Measurements from ENCODE around the gene PRR14.
A peak's percentile ranks its signal among the peaks of the same experiment; 100 is the strongest.
"Not testable (repeated sequence)": the region's sequence is repeated elsewhere in the genome, so short reads cannot be mapped to it uniquely, and the experiment has no call there.

PRR14 gene

DNA sequence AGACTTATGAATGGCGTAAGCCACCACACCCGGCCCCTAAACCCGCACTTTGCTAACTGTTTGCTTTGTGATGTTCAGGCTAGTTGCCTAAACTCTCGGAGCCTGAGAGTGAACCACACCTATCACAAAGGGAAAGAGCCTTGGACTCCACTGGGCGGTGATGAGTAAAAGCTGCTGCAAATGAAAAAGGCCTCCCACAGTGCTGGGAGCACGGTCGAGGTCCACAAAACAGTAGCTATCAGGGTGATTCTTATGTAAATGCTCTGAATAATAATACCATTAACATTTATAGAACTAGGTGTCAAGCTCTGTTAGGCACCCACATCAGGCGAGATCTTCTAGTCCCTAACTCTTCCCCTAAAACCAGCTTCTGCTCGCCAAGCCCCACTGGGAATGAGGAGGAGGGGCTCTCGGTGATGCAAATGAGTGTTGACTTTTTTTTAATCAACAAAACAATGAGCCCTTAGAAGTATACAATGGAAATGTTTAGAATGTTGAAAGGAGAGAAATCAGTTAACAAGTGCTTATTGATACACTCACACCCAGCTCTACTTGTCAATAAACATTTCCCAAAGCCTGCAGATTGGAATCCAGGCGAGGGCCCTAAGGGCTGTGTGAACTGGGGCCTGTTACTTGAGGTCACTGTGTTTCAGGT is 27.3 kb downstream of the PRR14 start:
- no peak overlapping the region for H3K4me3 ChIP-seq (ENCODE audit: low read length)
- TF ChIP-seq ZNF274 (IDR thresholded peaks at IDR 0.05; ENCODE audit: low read depth, low read length): no peak

DNA sequence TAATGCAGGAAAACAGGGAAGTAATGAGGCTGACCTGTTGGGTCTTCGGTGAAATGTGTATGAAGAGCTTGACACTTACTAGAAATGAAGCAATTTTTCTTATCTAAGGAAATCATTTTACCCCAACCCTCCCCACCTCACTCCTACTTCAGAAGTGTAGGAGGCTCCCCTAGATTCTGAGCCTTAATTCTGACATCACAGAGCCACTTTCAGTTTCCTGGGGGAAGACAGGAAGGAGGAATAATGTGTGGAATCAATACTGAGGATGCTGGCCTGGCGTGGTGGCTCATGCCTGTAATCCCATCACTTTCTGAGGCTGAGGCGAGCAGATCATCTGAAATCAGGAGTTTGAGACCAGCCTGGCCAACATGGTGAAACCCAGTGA is 27.8 kb downstream of the PRR14 start:
- TF ChIP-seq ZNF274 (IDR thresholded peaks at IDR 0.05; ENCODE audit: low read depth, low read length): no peak

DNA sequence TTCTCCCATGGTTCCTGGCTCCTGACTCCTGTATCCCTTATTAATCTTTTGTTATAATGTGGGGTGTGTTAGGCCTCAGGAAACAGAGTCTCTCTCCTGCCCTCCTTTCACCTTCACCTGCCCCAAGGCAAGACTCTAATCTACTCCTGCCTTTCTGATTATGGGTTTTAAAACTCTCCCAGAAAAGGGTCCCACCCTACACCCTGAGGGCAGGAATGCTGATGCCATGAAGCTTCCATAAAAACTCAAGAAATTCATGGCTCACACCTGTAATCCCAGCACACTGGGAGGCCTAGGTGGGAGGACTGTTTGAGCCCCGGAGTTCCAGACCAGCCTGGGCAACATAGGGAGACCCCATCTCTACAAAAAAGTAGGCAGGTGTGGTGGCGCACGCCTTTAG is 29.6 kb downstream of the PRR14 start:
- no peak for TF ChIP-seq ZNF274 (IDR thresholded peaks at IDR 0.05; ENCODE audit: low read depth, low read length)

More for the DNA sequence above, 27.8 kb downstream of the PRR14 start:
- no peak overlapping the region for H3K4me3 ChIP-seq (ENCODE audit: low read length)

DNA sequence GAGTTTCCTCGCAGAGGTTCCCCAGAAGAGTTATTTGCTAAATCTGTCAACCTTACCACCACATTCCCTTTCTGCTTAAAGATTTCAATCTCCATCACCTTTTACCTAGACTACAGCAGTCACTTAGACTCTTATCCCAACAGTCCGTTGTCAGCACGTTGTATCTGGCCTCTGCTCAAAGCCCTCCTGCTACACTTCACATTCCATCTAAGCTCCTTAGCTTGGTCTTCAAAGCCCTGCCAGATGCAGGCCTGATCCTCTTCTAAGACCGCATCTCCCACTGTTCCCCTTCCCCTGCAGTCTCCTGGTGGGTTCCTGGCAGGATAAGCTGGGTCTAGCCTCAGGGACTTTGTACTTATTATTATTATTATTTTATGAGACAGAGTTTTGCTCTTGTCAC is 37.9 kb downstream of the PRR14 start:
- no peak overlapping the region for H3K4me3 ChIP-seq (ENCODE audit: low read length)
- no peak for TF ChIP-seq ZNF274 (IDR thresholded peaks at IDR 0.05; ENCODE audit: low read depth, low read length)

More for the DNA sequence above, 29.6 kb downstream of the PRR14 start:
- H3K4me3 ChIP-seq (ENCODE audit: low read length): no peak overlapping the region

DNA sequence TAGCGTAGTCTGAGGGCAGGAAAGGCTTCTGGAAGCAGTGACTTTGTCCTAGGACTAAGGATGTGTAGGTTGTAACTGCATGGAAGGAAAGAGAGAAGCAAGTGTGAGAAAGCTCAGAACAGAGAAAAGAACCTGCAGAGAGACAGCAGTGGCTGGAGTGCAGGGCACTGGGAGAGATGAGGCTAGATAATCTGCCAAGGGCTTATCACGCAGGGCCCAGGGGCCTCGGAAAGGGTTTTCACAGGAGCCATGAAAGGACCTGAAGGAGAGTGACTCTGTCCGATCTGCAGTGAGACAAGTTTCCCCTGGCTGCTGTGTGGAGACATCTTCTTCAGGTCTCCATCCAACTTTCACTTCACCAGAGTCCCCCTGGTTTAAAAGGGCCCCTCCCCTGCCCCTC is 41.1 kb downstream of the PRR14 start:
- H3K4me3 ChIP-seq (ENCODE audit: low read length): no peak overlapping the region
- TF ChIP-seq ZNF274 (IDR thresholded peaks at IDR 0.05; ENCODE audit: low read depth, low read length): no peak

DNA sequence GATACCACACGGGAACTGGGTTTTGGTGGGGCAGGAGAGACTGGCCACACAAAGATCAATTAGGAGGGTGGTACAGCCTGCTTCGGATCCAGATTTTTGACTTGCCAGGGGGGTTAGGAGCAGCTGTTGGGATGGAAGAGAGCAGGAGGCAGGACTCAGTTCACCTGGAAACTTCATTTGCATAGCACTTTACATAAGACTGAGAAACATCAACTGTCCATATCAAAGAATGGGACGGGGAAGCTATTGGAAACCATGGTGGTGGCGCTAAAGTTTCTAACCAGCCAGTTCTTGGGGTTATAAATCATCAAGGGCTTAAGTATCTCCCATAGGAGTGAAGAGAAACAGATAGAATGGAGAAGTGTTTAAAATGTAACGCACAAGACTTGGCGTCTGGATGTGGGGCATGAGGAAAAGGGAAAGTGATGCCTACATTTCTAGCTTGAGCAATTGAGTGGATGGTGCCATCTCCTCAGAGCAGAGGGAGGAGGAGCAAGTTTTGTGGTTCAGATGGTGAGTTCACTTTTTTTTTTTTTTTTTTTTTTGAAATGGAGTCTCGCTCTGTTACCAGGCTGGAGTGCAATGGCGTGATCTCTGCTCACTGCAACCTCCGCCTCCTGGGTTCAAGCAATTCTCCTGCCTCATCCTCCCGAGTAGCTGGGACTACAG is 41.8 kb downstream of the PRR14 start:
- no peak for TF ChIP-seq ZNF274 (IDR thresholded peaks at IDR 0.05; ENCODE audit: low read depth, low read length)
- H3K4me3 ChIP-seq (ENCODE audit: low read length): no peak overlapping the region

DNA sequence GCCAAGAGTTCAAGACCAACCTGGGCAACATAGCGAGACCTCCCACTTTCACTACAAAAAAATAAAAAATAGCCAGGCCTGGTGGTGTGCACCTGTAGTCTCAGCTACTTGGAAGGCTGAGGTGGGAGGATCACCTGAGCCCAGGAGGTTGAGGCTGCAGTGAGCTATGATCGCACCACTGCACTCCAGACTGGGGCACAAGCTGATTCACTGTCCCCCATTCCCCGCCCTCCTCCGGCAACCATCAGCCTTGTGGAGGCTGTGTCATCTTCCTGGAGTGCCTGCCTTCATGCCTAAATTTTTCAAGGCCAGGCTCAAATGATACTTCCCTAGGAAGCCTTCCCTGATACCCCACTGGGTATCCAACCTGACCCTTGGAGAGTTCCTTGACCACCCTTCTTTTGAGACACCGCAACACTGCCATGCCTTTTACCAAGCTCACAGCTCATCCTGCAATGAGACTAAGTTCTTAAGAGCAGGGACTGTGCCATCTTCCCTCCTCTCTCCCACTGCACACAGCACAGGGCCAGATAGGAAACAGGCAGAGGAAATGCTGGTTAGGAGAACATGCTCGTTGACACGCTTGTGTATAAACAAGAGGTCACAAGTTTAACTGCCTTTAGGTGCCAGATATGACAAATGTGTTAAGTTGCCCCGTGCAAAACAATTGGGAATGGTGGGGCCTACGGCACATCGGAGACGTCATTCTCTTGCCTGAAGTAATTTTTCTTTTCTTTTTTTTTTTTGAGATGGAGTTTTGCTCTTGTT is 44.4 kb downstream of the PRR14 start:
- H3K4me3 ChIP-seq (ENCODE audit: low read length): no peak overlapping the region
- TF ChIP-seq ZNF274 (IDR thresholded peaks at IDR 0.05; ENCODE audit: low read depth, low read length): no peak

DNA sequence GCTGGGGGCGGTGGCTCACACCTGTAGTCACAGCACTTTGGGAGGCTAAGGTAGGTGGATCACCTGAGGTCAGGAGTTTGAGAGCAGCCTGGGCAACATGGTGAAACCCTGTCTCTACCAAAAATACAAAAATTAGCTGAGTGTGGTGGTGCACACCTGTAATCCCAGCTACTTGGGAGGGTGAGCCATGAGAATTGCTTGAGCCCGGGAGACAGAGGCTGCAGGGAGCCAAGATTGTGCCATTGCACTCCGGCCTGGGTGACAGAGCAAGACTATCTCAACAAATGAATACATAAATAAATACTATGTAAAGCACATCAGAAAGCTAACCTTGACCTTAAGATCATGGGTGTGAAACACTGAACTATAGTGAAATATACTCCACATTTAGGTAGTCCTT is 45.9 kb downstream of the PRR14 start:
- H3K4me3 ChIP-seq (ENCODE audit: low read length): not testable (repeated sequence)

DNA sequence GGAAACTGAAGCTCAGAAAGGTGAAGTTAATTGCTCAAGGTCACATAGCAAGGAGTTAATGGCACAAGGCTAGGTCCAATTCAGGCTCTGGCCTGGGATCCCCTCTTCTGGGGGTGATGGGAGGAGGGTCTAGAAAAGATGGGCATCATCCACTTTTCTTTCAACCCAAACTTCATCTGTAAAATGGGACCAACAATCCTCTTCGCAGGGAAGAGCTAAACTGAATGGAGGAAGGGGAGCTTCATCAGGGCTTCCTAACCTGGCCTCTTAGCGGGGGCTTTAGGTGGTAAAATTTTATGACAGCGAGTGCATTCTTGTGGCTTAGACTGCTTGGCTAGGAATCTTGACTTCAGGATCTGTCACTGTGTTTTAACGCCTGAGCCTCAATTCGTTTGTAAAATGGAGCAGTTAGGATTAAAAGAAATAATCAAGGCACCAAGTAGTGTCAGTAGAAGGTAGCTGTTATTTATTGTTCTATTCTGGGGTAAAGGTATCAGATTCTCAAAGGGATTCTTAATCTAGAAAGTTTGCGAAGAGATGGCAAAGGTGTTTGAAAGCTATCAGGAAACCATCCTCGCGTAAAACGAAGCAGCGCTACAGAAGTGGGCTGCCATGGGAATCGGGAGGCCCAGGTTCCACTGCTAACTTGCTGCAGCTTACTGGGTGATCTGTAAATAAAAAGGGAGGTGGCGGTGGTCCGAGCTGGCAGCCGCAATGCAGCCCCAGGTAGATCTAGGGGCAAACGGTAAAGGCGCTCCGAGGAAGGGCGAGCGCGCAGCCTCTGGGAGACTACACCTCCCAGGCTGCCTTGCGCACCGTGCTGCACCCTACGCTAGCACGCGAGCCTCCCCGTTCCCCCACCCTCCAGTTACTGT is 46.7 kb downstream of the PRR14 start:
- no peak for TF ChIP-seq ZNF274 (IDR thresholded peaks at IDR 0.05; ENCODE audit: low read depth, low read length)
- H3K4me3 ChIP-seq (ENCODE audit: low read length): peak overlapping the region; percentile 74

DNA sequence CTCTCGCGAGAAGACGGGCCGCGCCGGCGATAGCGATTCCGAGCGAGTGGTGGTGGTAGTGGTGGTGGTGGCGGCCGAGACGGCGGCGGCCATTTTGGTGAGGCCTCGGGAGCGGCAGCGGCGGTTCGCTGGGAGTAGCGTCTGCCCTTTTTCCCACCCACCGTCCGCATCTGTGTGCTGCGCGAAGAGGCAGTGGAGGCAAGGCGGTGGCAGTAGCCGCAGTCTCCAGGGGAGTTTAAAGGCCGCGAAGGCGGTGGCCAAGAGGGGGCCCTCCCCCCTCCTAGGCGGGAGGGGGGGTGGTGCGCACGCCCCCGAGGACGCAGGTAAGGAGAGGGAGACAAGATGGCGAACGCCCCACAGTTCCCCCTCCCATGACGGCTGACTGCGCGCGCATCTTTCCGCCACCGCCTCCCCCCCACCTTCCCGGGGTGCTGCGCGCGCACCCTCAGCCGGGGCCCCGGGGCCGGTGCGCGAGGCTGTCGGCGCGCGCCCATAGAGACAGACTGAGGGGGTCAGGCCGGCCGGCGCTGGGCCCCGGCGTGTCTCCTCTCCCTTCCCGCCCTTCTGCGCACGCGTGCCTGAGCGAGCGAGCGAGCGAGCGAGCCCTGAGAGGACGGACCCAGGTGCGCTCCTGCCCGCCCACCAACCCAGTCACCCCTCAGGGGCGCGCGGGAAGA is 47.5 kb downstream of the PRR14 start:
- TF ChIP-seq ZNF274 (IDR thresholded peaks at IDR 0.05; ENCODE audit: low read depth, low read length): no peak
- H3K4me3 ChIP-seq (ENCODE audit: low read length): peak overlapping the region; percentile 74

DNA sequence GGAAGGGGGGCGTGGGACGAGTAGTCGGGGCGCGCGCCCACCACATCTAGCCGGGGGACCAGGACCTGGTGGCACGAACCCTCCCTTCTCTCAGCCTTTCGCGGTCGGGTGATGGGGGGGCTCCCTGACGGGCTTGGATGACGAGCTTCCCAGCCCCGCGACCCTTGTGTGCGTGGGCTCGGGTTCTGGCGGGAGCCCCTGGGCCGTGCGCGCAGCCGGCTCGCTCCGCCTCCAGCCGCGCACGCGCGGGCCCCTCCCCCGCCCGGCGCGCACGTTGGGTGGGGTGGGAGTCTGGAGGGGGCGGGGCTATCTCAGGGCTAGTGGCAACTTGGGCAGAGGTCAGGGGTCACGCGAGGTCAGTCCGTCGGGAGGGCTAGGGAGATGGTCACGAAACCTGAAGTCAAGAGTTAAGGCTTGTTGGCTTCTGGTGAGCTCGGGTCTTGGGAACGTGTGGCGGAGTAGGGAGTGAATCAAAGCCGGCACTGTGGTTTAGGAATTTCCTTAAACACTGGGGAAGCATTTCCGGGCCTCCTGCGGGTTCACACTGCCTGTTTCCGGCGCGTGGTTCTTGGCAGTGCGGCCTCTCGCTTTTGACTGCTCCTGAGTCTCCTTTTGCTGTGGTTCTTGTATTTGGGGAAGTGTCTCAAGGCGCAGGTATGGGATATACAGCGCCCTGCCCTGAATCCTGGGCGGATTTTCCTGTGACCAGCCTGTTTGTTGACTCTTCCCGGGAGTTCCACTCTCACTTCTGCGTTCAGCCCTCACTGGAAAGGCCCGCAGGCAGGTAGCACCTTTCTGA is 48.3 kb downstream of the PRR14 start, which contains the start of gene SRCAP:
TSS of gene SRCAP (plus strand) at position 356 of the 799 bp plus-strand sequence. CDS start 1,654 bp downstream, outside the sequence.
- no peak for TF ChIP-seq ZNF274 (IDR thresholded peaks at IDR 0.05; ENCODE audit: low read depth, low read length)
- H3K4me3 ChIP-seq (ENCODE audit: low read length): peak within 1 kb of the TSS; percentile 74

DNA sequence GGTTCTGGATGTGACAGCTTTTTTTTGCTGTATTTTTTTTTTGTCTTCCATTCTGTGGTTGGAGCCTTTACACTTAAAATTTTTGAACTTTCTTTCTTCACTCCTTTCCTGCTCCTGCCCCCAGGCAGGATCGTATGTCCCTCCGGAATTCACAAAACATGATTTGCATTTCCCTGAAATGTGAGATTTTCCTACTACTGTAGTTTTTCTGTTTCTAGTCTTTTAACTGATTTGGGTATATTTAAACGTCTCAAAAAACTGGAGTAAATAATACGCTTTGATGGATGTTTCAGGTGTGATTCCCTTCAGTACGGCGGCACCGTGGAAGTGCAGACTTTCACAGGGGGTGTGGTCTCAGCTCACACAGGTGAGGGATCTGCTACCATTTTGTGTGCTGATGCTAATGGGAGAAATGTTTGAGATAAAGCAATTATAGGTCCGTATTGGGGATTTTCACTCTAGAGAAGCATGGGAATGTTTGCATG is 48.9 kb downstream of the PRR14 start:
- H3K4me3 ChIP-seq (ENCODE audit: low read length): peak overlapping the region; percentile 74
- TF ChIP-seq ZNF274 (IDR thresholded peaks at IDR 0.05; ENCODE audit: low read depth, low read length): no peak
